ENCODE results near the gene MLXIP. TPM values are rescaled to one million over a fixed set of nuclear protein-coding genes. Genes with fewer than 3 reads are reported as not detected.
A peak's percentile ranks its signal among the peaks of the same experiment; 100 is the strongest.
"Not testable (repeated sequence)": the region's sequence is repeated elsewhere in the genome, so short reads cannot be mapped to it uniquely, and the experiment has no call there.

The MLXIP gene
- total RNA-seq, 2 experiments from 2014 or later, result 17.7 to 26.4 TPM

- Mint-ChIP-seq H3K27ac (peak overlapping the region; percentile 10), H3K36me3 (ENCODE audit: low read depth) (peaks cover 14% of the 10 kb centered on the region), H3K27me3 (no peaks in the 10 kb centered on the region), H3K4me1 (peaks cover 58% of the 10 kb centered on the region), H3K4me3 (no peak overlapping the region), H3K9me3 (ENCODE audit: low read depth) (no peaks in the 10 kb centered on the region)
- ATAC-seq (no peak), DNase-seq (no peak)
- CTCF ChIA-PET, result interaction anchor here (0.8 to 2.1 kb wide), 4 partner anchors 9 to 30 kb away, joined by 4 to 14 read pairs (median 6); no protein-coding TSS in a partner anchor
- POLR2A ChIA-PET, result interaction anchor here (1.0 to 1.2 kb wide), 2 partner anchors 29 to 33 kb away, joined by 3 to 4 read pairs; partner anchors contain the start of gene MLXIP
- intact Hi-C loops (cut with DNase I, micrococcal nuclease), result no loop called here
Observed at GRCh38 chr12:122111089-122111641, 32.6 kb downstream of the MLXIP start.

GRCh38 chr12:122116707-122117535 is 38.4 kb downstream of the MLXIP start:
- CTCF ChIA-PET, result interaction anchor here (1.0 to 3.9 kb wide), 3 partner anchors 54 to 198 kb away, joined by 3 to 11 read pairs (median 5); partner anchors contain the start of gene CFAP251
- H3K4me1 Mint-ChIP-seq, result peaks cover 25% of the 10 kb centered on the region
- H3K27ac Mint-ChIP-seq, result no peak overlapping the region
- no peaks in the 10 kb centered on the region for H3K27me3 Mint-ChIP-seq
- ATAC-seq (no peak), DNase-seq (no peak)
- peaks cover 8% of the 10 kb centered on the region for H3K36me3 Mint-ChIP-seq (ENCODE audit: low read depth)
- intact Hi-C loops (cut with DNase I, micrococcal nuclease), result no loop called here
- no peak overlapping the region for H3K4me3 Mint-ChIP-seq
- H3K9me3 Mint-ChIP-seq (ENCODE audit: low read depth), result no peaks in the 10 kb centered on the region
- POLR2A ChIA-PET, result no interaction called here

- Mint-ChIP-seq H3K9me3 (ENCODE audit: low read depth) (no peaks in the 10 kb centered on the region), H3K4me1 (peaks cover 25% of the 10 kb centered on the region), H3K27me3 (no peaks in the 10 kb centered on the region), H3K36me3 (ENCODE audit: low read depth) (peaks cover 8% of the 10 kb centered on the region), H3K27ac (no peak overlapping the region), H3K4me3 (no peak overlapping the region)
- ChIA-PET POLR2A (no interaction called here), CTCF (interaction anchor here (3.9 kb wide), 1 partner anchor 63 kb away, joined by 11 read pairs; no protein-coding TSS in a partner anchor)
- DNase-seq (no peak), ATAC-seq (no peak)
- intact Hi-C loops (cut with DNase I, micrococcal nuclease), result no loop called here
Observed at GRCh38 chr12:122117979-122118378, 39.4 kb downstream of the MLXIP start.

GRCh38 chr12:122121341-122121740 is 42.8 kb downstream of the MLXIP start:
- POLR2A ChIA-PET; H3K36me3 Mint-ChIP-seq (ENCODE audit: low read depth); H3K9me3 Mint-ChIP-seq (ENCODE audit: low read depth); H3K27me3 Mint-ChIP-seq; DNase-seq; intact Hi-C loops (cut with DNase I, micrococcal nuclease); ATAC-seq; H3K4me3 Mint-ChIP-seq: not testable (repeated sequence)
- Mint-ChIP-seq H3K27ac (peak overlapping the region; percentile 29), H3K4me1 (peaks cover 34% of the 10 kb centered on the region)
- CTCF ChIA-PET, result interaction anchor here (0.7 to 5.5 kb wide), 4 partner anchors 20 to 75 kb away, joined by 3 to 105 read pairs (median 5); partner anchors contain the start of gene MLXIP

GRCh38 chr12:122121745-122122144 is 43.2 kb downstream of the MLXIP start:
- ChIA-PET POLR2A (no interaction called here), CTCF (interaction anchor here (0.5 to 5.5 kb wide), 8 partner anchors 14 to 251 kb away, joined by 3 to 105 read pairs (median 4); partner anchors contain the start of gene MLXIP)
- H3K27ac Mint-ChIP-seq, result peak overlapping the region; percentile 29
- H3K27me3 Mint-ChIP-seq, result no peaks in the 10 kb centered on the region
- H3K4me3 Mint-ChIP-seq, result no peak overlapping the region
- H3K36me3 Mint-ChIP-seq (ENCODE audit: low read depth), result peaks cover 3% of the 10 kb centered on the region
- no peak for ATAC-seq
- peaks cover 34% of the 10 kb centered on the region for H3K4me1 Mint-ChIP-seq
- intact Hi-C loops (cut with DNase I, micrococcal nuclease), result loop anchor here (2.0 kb wide), 2 partner anchors 43 to 203 kb away; partner anchors contain the start of genes CFAP251 (in 1 of the 2) and MLXIP (in 1 of the 2)
- DNase-seq, result no peak
- H3K9me3 Mint-ChIP-seq (ENCODE audit: low read depth), result no peaks in the 10 kb centered on the region

GRCh38 chr12:122123051-122123760 is 44.6 kb downstream of the MLXIP start:
- H3K9me3 Mint-ChIP-seq (ENCODE audit: low read depth), result no peaks in the 10 kb centered on the region
- H3K4me3 Mint-ChIP-seq, result no peak overlapping the region
- H3K4me1 Mint-ChIP-seq, result peaks cover 34% of the 10 kb centered on the region
- intact Hi-C loops (cut with DNase I, micrococcal nuclease), result loop anchor here (1.0 to 2.0 kb wide), 3 partner anchors 44 to 204 kb away; partner anchors contain the start of genes CFAP251 (in 1 of the 2) and MLXIP (in 1 of the 2)
- no peaks in the 10 kb centered on the region for H3K36me3 Mint-ChIP-seq (ENCODE audit: low read depth)
- CTCF ChIA-PET, result interaction anchor here (0.6 to 5.5 kb wide), 45 partner anchors 9 to 1549 kb away, joined by 3 to 105 read pairs (median 4); partner anchors contain the start of genes CFAP251, LRRC43 and MLXIP
- DNase-seq, result peak; percentile 84
- H3K27me3 Mint-ChIP-seq, result no peaks in the 10 kb centered on the region
- H3K27ac Mint-ChIP-seq, result peak overlapping the region; percentile 85
- ATAC-seq, result peak; percentile 81
- POLR2A ChIA-PET, result no interaction called here

GRCh38 chr12:122123761-122124145 is 45.2 kb downstream of the MLXIP start:
- no peaks in the 10 kb centered on the region for H3K36me3 Mint-ChIP-seq (ENCODE audit: low read depth)
- no peaks in the 10 kb centered on the region for H3K9me3 Mint-ChIP-seq (ENCODE audit: low read depth)
- no peak overlapping the region for H3K4me3 Mint-ChIP-seq
- ATAC-seq (no peak), DNase-seq (no peak)
- no peaks in the 10 kb centered on the region for H3K27me3 Mint-ChIP-seq
- ChIA-PET CTCF (interaction anchor here (0.7 to 5.5 kb wide), 36 partner anchors 9 to 1550 kb away, joined by 3 to 105 read pairs (median 4); partner anchors contain the start of genes CFAP251 and LRRC43), POLR2A (no interaction called here)
- intact Hi-C loops (cut with DNase I, micrococcal nuclease), result loop anchor here (1.0 to 2.0 kb wide), 3 partner anchors 45 to 205 kb away; partner anchors contain the start of genes CFAP251 (in 1 of the 2) and MLXIP (in 1 of the 2)
- H3K27ac Mint-ChIP-seq, result peak overlapping the region; percentile 13
- peaks cover 34% of the 10 kb centered on the region for H3K4me1 Mint-ChIP-seq

- Mint-ChIP-seq H3K27ac (no peak overlapping the region), H3K4me3 (no peak overlapping the region), H3K27me3 (no peaks in the 10 kb centered on the region), H3K36me3 (ENCODE audit: low read depth) (no peaks in the 10 kb centered on the region), H3K9me3 (ENCODE audit: low read depth) (no peaks in the 10 kb centered on the region), H3K4me1 (peaks cover 34% of the 10 kb centered on the region)
- no peak for ATAC-seq
- intact Hi-C loops (cut with DNase I, micrococcal nuclease), result no loop called here
- DNase-seq, result no peak
- CTCF ChIA-PET, result interaction anchor here (1.0 to 5.5 kb wide), 18 partner anchors 17 to 208 kb away, joined by 3 to 105 read pairs (median 4); partner anchors contain the start of gene CFAP251
- POLR2A ChIA-PET, result no interaction called here
Observed at GRCh38 chr12:122124370-122124769, 45.8 kb downstream of the MLXIP start.

GRCh38 chr12:122125452-122126341 is 47.1 kb downstream of the MLXIP start:
- POLR2A ChIA-PET, result no interaction called here
- peaks cover 3% of the 10 kb centered on the region for H3K36me3 Mint-ChIP-seq (ENCODE audit: low read depth)
- intact Hi-C loops (cut with DNase I, micrococcal nuclease), result no loop called here
- CTCF ChIA-PET, result interaction anchor here (0.5 to 5.5 kb wide), 6 partner anchors 33 to 242 kb away, joined by 3 to 105 read pairs (median 3); no protein-coding TSS in a partner anchor
- H3K27me3 Mint-ChIP-seq, result no peaks in the 10 kb centered on the region
- ATAC-seq (no peak), DNase-seq (no peak)
- peak overlapping the region; percentile 51 for H3K27ac Mint-ChIP-seq
- H3K9me3 Mint-ChIP-seq (ENCODE audit: low read depth), result no peaks in the 10 kb centered on the region
- peaks cover 29% of the 10 kb centered on the region for H3K4me1 Mint-ChIP-seq
- H3K4me3 Mint-ChIP-seq, result no peak overlapping the region

- ChIA-PET POLR2A (no interaction called here), CTCF (interaction anchor here (0.5 to 5.5 kb wide), 2 partner anchors 70 to 243 kb away, joined by 3 to 105 read pairs; no protein-coding TSS in a partner anchor)
- H3K36me3 Mint-ChIP-seq (ENCODE audit: low read depth), result peaks cover 3% of the 10 kb centered on the region
- ATAC-seq (no peak), DNase-seq (no peak)
- no peak overlapping the region for H3K4me3 Mint-ChIP-seq
- no peaks in the 10 kb centered on the region for H3K9me3 Mint-ChIP-seq (ENCODE audit: low read depth)
- peak overlapping the region; percentile 47 for H3K27ac Mint-ChIP-seq
- intact Hi-C loops (cut with DNase I, micrococcal nuclease), result no loop called here
- H3K4me1 Mint-ChIP-seq, result peaks cover 28% of the 10 kb centered on the region
- no peaks in the 10 kb centered on the region for H3K27me3 Mint-ChIP-seq
Observed at GRCh38 chr12:122126342-122126635, 47.7 kb downstream of the MLXIP start.

Measured in activated CD4-positive, alpha-beta T cell treated with anti-CD3 and anti-CD28 coated beads for 36 hours (primary cell).